B cell (primary cell): ENCODE measurements around the gene GPN1.

ENCODE experiments used
- CTCF ChIP-seq: fragments of 200-600 bp; IDR thresholded peaks from one replicate; pipeline ENCODE4 v1.8.0; 2022; ENCODE audit warnings: antibody characterized with exemption, mild to moderate bottlenecking
- EZH2 ChIP-seq: IDR thresholded peaks from 2 replicates; pipeline ENCODE4 v1.6.1; 2012; ENCODE audit warnings: borderline replicate concordance, low read depth, mild to moderate bottlenecking, moderate library complexity, low read length; ENCODE audit not compliant: insufficient read depth, poor library complexity, severe bottlenecking

DNA sequence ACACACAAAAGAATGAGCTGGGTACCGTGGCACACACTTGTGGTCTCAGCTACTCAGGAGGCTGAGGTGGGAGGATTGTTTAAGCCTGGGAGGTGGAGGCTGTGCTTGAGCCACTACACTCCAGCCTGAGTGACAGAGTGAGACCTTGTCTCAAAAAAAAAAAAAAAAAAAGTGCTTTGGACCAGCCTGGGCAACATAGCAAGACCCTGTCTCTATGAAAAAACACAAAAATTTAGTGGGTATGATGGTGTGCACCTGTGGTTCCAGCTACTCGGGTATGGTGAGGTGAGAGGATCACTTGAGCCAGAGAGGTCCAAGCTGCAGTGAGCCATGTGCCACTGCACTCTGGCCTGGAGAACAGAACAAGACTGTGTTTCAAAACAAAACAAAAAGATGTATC, 35.6 kb upstream of the GPN1 start:
- TF ChIP-seq CTCF = no peak
- TF ChIP-seq EZH2 = no peak
